ENCODE measurements around the gene SLIT1.

DNA sequence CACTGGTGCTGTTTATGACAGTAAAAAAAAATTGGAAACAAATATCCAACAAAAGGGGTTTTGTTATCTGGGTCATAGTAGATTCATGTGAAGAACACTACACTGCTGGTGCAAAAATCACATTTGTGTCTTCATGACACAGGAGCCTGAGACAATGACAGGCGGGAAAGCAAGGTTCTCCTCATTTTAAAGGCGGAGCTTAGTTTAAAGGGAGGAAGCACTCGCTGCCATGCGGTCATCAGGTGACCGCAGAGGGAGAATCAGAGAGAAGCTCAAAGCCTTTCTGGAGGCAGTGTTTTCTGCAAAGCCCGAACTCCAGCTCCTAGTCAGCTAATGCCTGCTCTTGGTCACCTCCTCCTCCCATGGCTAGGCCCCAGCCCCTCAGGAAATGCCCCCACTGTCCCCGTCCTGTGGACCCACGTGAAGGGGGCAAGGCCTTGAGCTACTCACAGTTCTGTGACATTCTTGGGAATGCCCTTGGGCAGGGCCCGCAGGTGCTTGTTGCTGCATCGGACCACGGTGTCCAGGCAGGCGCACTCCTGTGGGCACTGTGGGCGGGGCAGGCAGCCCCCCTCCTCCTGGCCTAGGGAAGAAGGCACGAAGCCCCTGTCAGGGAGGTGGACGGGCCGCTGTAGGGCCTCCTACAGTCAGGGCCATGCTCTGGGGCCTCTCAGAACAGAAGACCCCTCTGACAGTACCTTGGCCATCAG is 146.1 kb downstream of the SLIT1 start:
- no peak for TF ChIP-seq EZH2 (IDR thresholded peaks at IDR 0.05; ENCODE audit: borderline replicate concordance, low read length)
- no peak for TF ChIP-seq CTCF (IDR thresholded peaks at IDR 0.05; ENCODE audit: low read length)
